ENCODE data around the gene LY9.

DNA sequence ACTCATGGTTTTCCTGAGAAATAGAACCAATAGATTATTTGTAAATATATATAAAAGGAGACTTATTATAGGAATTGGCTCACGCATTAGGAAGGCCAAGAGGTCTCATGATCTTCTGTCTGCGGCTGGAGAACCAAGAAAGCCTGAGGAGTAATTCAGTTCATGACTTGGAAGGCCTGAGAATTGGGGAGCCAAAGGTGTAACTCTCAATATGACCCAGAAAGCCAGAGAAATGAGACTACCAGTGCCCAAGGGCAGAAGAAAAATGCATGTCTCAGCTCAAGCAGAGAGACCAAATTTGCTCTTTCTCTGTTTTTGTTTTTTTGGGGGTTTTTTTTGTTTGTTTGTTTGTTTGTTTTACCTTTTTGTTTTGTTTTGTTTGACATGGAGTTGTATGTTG lies 37.5 kb upstream of the LY9 start:
- TF ChIP-seq, protein P1, sequence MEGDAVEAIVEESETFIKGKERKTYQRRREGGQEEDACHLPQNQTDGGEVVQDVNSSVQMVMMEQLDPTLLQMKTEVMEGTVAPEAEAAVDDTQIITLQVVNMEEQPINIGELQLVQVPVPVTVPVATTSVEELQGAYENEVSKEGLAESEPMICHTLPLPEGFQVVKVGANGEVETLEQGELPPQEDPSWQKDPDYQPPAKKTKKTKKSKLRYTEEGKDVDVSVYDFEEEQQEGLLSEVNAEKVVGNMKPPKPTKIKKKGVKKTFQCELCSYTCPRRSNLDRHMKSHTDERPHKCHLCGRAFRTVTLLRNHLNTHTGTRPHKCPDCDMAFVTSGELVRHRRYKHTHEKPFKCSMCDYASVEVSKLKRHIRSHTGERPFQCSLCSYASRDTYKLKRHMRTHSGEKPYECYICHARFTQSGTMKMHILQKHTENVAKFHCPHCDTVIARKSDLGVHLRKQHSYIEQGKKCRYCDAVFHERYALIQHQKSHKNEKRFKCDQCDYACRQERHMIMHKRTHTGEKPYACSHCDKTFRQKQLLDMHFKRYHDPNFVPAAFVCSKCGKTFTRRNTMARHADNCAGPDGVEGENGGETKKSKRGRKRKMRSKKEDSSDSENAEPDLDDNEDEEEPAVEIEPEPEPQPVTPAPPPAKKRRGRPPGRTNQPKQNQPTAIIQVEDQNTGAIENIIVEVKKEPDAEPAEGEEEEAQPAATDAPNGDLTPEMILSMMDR (IDR thresholded peaks at IDR 0.05; ENCODE audit: low read depth, low read length, poor library complexity, severe bottlenecking), result no peak
- no peak for TF ChIP-seq EZH2phosphoT487 (IDR thresholded peaks at IDR 0.05; ENCODE audit: borderline replicate concordance, low read length)
